Globus pallidus (tissue), 1 donor: ENCODE measurements around the gene PCSK5.
"Not testable (repeated sequence)": the region's sequence is repeated elsewhere in the genome, so short reads cannot be mapped to it uniquely, and the experiment has no call there.

ENCODE experiments used
- DNase-seq: peaks from one replicate; pipeline ENCODE4 v3.0.0-alpha.2; 2015; ENCODE audit warnings: low spot score

The PCSK5 gene

DNA sequence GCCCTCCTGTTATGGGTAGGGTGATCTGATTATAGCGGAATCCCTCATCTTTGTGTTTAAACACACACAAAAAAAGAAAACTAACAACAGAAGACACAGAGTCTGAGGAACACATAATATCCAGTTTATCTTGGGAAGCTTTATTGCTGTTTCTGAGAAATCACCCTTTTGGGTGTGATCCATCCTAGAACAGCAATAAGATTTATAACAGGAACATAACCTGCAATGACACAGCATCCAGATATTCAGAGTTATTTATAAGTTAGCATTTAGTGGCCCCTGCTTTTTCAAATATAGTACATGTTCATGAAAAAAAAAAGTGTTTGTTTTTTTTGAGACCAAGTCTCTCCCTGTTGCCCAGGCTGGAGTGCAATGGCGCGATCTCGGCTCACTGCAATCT, 423.8 kb downstream of the PCSK5 start:
- DNase-seq: no peak

DNA sequence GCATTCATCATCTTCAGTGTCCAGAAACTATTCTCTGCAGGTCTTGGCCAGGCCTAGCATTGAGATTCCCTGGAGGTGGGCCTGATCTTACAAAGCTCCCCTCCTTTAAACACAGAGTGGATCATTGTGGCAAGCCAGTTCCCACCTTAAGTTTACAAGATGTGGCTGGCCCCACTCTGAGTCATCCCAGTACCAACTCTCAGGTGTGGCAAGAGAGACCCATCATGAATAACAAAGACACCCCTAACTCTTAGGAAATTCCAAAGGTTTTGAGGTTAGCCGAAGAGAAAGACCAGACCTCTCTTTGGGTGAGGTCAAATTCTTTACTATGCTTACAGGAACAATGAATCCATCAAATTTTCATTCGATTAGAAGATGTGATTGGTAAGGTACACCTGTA, 425.6 kb downstream of the PCSK5 start:
- no peak for DNase-seq

DNA sequence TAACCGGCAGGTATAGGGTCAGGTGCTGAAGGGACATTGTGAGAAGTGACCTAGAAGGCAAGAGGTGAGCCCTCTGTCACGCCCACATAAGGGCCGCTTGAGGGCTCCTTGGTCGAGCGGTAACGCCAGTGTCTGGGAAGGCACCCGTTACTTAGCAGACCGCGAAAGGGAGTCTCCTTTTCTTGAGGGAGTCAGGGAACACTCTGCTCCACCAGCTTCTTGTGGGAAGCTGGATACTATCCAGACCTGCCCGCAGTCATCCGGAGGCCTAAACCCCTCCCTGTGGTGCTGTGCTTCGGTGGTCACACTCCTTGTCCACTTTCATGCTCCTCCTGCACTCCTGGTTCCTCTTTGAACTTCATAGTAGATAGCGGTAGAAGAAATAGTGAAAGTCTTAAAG, 429.0 kb downstream of the PCSK5 start:
- DNase-seq: not testable (repeated sequence)

DNA sequence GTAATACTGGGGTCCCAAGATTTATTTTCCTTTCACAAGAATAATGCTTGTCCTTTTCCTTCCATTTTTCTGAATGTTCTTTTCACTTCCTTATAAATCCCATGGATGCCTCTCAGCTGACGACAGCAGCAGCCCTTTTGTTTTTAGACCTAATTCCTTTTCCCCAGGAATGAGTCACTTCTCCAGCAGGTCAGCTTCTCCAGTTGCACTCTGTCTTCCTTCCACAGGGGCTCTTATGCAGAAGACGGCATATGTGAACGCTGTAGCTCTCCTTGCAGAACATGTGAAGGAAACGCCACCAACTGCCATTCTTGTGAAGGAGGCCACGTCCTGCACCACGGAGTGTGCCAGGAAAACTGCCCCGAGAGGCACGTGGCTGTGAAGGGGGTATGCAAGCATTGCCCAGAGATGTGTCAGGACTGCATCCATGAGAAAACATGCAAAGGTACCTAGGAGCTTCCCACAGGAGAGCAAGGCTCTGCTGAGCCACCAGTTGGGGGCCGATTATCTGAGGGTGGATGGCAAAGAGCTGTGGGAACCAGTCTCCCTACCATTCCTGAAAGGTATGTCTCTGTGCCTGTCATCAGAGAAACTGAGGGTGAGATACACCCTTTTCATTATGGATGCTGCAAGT, 430.8 kb downstream of the PCSK5 start:
- no peak for DNase-seq

DNA sequence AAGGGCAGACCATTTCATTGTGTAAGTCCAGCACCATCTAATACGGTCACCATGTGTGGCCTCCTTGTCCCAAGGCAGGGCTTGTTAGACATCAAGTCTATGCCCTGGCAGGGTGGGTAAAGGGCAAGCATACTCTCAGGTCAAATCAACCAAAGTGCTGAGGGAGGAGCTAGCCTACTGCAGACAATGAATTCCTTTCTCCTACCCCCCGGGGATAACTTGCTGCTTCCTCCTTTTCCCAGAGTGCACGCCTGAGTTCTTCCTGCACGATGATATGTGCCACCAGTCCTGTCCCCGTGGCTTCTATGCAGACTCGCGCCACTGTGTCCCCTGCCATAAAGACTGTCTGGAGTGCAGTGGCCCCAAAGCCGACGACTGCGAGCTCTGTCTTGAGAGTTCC, 432.3 kb downstream of the PCSK5 start:
- DNase-seq: no peak

DNA sequence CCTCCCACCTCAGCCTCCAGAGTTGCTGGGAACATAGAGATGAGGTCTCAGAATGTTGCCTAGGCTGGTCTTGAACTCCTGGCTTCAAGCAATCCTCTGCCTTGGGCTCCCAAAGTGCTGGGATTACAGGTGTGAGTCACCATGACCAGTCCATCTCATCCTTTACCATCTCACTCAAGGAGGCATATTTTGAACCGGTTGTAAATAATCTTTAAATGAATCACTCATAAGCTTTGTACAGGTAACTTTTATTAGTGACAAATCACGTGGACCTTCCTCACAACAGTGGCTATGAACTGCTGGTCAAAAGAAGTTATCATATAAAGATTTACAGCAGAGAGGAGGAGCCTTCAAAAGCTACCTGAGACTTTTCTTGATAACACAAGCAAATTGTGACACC, 433.0 kb downstream of the PCSK5 start:
- no peak for DNase-seq

DNA sequence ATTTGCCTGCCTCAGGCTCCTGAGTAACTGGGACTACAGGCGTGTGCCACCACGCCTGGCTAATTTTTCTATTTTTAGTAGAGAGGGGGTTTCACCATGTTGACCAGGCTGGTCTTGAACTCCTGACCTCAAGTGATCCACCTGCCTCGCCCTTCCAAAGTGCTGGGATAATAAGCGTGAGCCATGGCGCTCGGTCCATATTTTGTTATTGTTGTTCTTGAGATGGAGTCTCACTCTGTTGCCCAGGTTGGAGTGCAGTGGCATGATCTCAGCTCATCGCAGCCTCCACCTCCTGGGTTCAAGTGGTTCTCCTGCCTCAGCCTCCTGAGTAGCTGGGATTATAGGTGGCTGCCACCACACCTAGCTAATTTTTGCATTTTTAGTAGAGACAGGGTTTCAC, 433.6 kb downstream of the PCSK5 start:
- DNase-seq: not testable (repeated sequence)

DNA sequence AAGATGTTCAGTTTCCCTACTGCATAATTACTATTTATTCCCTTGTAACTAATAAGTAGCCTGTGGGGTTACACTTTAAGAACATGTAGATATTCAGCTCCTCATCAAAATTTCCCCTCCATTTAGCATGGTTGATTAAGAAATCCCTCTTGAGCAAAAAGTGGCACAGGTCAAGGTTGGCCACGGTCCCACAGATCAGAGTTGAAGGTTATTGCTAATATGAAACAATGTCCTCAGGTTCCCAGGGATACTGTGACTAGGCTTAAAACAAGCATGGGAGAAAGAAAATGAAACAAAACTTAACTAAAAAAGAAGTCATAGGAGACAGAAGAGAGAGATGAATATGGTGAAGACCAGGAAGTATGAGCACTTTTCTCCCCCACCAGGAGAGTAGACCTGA, 439.6 kb downstream of the PCSK5 start:
- DNase-seq: no peak

DNA sequence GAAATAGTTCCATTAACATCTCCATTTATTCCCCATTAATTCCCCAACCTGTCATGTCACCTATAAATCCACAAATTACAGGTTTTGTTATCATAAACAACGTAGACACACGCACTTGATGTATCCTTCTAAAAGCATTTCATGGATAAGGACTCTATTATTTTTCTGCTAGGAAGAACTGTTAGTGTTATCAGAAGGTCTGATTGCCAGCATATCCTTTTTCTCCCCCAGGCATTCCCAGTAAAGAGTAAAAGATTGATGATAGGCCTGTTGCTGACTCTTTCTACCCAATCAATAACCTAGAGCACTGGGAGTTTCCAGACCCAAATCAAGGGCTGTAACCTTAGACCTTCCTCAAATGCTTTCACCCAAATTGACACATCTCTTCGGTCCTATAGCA, 442.9 kb downstream of the PCSK5 start:
- no peak for DNase-seq

DNA sequence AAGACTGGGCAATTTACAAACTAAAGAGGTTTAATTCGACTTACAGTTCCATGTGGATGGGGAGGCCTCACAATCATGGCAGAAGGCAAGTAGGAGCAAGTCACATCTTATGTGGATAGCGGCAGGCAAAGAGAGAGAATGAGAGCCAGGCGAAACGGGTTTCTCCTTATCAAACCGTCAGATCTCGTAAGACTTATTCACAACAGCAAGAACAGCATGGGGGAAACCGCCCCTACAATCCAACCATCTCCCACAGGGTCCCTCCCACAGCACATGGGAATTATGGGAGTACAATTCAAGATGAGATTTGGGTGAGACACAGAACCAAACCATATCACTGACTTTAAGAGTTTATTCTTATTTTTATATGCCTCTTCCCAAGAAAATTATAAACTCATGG, 443.5 kb downstream of the PCSK5 start:
- no peak for DNase-seq

DNA sequence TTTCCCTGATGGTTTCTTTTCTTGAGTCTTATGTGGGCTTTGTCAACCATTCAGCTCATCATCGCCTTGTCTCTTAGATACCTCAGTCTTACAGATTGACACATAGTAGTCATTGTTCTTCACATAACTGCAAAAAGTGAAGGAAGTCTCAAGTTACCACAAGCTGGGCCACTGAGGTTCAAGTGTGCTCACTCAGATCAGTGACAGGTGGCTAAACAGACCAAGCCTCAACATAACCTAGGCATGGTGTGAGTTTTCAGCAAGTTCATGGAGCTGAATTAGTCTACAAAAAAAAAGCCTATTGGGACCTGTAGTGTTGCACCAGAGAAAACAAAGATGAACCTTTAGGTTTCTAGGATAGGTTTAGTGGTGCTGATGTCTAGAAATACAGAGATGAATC, 445.6 kb downstream of the PCSK5 start:
- no peak for DNase-seq

DNA sequence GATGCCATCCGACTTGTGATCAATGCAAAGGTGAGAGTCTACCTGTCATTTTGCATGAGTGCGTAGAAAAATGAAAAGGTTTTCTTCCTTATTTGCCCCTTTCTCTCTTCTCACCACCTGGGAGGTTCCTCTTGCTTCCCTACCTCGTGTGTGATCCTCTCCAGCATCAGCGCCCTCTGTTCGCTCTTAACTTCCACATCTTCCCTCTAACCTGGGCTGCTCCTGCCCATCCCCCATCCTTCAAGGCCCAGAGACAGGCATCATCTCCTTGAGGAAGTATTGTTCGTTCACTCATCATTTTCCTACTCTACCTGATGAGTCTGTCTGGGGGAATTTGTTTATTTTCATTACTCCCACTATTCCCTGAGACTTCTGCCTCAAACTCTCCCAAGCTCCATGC, 447.9 kb downstream of the PCSK5 start:
- no peak for DNase-seq

DNA sequence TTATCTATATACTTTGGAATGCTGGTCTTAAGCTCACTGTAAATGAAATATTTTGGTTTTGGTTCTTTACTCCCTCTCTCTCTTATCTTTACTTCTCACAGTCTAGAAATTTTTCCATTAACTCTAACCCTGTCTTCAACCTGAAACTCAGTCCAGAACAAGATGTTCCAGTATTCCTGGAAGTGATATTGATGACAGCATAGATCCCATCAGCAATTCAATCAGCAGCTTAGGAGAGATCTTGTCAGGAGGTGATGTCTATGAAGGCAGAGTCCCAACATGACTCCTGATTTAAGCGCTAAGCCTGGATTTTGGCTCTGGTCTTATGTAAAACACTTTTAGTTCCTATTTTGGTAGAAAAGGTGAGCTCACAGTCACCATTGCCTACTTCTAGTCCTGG, 451.1 kb downstream of the PCSK5 start:
- no peak for DNase-seq

DNA sequence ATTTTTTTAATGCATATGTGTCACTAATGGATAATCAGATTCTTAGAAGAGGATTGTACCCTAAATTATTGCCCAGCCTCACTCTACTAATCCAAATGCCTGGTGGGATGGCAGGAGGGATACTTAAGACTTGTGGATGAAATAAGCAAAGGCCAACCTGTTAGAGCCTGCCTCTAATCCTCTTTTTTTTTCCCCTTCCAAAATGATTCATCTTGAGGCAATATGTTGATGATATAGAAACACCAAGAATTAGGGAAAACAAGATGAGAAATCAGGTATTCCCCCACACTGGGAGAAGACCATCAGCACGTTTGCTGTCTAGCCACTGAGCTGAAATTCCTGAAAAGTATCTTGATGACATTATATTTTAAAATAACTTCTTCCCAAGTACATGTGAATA, 451.7 kb downstream of the PCSK5 start:
- DNase-seq: no peak

DNA sequence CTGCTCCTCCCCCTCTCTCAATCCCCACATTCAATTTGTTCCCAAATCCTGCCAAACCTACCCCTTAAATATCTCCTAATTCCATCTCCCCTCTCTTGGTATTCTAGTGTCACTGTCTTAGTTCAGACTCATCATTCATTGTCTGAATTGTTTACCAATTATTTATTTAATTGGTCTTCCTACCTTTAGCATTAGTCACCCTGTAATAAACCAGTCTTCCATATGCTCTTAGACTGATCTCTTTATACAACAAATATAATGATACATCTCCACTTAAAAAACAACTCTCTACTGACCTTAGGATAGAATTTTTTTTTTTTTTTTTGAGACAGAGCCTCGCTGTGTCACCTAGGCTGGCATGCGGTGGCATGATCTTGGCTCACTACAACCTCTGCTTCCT, 452.4 kb downstream of the PCSK5 start:
- no peak for DNase-seq

DNA sequence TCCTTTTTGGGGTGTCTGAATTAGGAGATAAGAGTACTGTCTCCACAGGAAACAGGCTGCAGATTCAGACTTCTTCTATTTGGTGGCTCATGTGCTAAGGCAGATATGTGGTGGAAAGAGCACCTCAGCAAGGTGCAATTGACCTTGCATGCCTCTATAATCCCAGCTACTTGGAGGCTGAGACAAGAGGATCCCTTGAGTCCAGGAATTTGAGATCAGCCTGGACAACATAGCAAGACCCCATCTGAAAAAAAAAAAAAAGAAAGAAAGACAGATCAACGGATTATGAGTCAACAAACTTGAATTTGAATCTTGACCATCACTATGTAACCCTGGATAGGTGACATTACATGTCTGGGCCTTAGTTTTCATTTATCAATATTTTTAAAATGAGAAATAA, 459.4 kb downstream of the PCSK5 start:
- DNase-seq: no peak

DNA sequence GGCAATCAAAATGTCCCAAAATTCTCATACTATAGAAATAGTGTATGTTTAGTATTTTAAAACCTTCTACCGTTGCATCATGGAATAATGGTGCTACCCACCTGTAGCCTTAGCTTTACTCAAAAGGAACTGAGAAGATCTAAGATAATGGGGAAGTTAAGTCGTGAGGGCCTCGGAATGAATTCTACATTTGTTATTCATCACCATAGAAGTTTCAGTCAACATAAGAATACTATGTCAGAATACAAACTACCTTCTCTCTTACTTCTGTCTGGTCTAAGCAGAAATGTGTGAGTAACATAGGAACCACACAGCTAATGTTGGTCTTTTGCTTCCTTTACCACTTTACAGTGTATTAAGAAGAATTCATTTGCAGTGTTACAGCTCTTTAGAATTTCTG, 460.5 kb downstream of the PCSK5 start:
- no peak for DNase-seq

DNA sequence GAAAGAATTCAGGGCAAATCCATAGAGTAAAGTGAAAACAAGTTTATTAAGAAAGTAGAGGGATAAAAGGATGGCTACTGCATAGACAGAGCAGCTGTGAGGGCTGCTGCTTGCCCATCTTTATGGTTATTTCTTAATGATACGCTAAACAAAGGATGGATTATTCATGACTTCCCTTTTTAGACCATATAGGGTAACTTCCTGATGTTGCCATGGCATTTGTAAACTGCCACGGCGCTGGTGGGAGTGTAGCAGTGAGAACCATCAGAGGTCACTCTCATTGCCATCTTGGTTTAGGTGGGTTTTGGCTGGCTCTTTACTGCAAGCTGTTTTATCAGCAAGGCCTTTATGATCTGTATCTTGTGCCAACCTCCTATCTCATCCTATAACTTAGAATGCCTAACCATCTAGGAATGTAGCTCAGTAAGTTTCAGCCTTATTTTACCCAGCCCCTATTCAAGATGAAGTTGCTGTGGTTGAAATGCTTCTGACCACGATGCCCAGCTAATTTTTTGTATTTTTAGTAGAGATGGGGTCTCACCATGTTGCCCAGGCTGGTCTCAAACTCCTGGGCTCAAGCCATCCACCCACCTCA, 461.6 kb downstream of the PCSK5 start:
- DNase-seq: no peak

DNA sequence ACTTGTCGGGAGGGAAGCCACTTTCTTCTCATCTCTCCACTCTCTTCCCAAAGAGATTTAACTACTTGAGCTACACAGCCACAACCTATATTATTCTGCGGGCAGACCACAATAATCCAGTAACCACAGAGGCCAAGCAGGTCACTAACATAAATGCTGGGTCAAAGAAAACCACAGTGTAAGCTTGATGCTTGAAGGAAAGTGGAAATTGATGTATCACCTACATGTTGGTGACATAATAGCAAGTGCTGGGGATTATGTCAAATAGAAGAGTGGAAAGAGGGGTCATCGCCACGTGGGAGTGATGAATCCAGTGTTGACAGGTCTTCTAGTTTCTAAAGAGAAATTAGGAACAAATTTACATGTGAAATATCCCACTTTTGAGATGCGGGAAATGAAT, 462.8 kb downstream of the PCSK5 start:
- no peak for DNase-seq

DNA sequence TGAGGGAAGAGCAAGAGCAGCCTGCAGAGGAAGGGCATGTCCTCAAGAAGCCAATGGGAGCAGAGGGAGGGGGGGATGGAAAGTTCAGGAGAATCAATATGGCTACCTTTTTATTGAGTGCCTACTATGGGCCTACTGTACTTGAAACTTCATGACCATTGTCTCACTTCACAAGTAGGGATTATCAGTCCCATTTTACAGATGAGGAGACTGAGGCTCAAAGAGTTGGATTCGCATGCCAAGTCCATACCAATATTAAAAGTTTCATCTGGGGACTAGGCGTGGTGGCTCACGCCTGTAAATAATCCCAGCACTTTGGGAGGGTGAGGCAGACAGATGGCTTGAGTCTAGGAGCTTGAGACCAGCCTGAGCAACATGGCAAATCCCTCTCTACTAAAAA, 463.7 kb downstream of the PCSK5 start:
- DNase-seq: no peak

DNA sequence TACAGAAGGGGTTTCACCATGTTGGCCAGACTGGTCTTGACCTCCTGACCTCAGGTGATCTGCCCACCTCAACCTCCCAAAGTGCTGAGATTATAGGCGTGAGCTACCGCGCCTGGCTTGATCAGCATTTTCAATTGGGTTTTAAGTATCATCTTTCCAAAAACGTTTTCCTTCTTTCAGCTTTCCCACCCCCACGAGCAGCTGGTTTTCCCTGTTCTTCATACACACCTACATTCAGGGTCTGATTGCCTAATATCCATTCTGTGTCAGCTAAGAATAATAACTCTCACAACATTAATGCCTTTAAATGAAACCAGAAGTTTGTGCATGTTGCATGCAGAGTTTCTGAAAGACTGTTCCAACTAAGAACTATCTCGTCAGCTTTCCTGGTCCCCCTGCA, 465.4 kb downstream of the PCSK5 start:
- DNase-seq: no peak

DNA sequence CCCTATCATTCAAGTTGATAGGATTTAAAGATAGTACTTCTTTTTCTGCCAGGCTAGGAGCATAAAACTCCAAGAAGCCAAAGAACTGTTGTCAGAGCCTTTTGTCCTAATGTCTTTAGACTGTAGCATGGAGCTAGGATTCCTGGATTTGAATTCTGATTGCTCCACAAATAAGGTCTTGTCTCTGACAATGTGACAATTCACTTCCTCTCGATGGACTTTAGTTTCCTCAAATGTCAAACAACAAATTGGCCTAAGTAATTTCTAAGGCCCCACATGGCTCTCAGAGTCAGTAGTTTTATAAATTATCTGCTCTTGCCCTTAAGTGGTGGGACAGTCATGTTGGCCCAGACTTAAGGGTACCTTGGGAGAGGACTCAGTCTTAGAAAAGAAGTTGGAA, 467.1 kb downstream of the PCSK5 start:
- no peak for DNase-seq

DNA sequence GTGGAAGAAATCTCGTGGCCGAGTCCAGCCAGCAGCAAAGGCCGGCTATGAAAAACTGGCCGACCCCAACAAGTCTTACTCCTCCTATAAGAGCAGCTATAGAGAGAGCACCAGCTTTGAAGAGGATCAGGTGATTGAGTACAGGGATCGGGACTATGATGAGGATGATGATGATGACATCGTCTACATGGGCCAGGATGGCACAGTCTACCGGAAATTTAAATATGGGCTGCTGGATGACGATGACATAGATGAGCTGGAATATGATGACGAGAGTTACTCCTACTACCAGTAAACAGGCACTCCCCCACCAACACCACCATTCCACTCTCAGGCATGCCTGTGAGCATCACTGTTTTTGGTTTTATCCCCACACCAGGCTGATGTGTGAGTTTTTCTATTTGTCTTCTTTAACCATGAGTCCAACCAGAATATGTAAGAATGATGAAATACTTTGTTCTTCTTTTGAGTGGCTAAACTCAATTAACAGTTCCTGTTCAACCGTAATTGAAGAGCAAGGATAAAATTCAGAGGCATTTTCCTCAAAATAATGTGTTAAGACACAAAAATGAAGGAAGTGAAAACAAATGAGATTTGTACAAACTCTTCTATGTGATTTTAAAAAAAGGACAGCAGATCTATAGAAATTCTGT, 468.3 kb downstream of the PCSK5 start:
- DNase-seq: no peak

DNA sequence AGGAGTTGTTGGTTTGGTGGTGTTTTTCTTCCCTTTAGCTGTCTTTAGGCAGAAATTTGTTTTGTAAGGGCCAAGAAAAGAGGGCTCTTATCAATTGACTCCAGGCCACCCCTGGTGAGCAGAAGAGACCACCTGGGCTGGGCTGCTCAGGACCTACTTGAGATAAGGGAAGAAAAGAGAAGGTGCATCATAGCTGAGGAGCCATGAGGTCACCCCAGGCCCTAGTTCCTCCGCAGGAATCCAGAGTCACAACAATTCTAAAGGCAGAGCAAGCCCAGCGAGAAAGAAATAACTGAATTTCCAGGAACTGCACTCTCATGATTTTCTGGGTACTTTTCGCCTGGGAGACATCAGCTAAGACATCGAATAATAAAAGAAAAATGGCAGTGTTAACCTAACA, 468.9 kb downstream of the PCSK5 start:
- DNase-seq: no peak
